Activated naive CD4-positive, alpha-beta T cell treated with Interleukin-2 at 50 U/mL for 16 hours (primary cell): ENCODE data around the gene FAM222A.

Experiments used
- DNase-seq: peaks from one replicate; pipeline ENCODE4 v3.0.0-alpha.2; 2020

FAM222A gene

GRCh38 chr12:109810954-109811623 is 97.5 kb downstream of the FAM222A start:
- DNase-seq: no peak

GRCh38 chr12:109811624-109811995 is 98.0 kb downstream of the FAM222A start:
- DNase-seq: no peak

GRCh38 chr12:109813810-109814416 is 100.3 kb downstream of the FAM222A start:
- no peak for DNase-seq

- no peak for DNase-seq
These were observed 101.0 kb downstream of the FAM222A start for GRCh38 chr12:109814600-109815150.

- no peak for DNase-seq
These were observed 101.6 kb downstream of the FAM222A start for GRCh38 chr12:109815225-109815624.

GRCh38 chr12:109815757-109816617 is 102.4 kb downstream of the FAM222A start:
- DNase-seq: no peak

GRCh38 chr12:109816870-109817269 is 103.2 kb downstream of the FAM222A start:
- no peak for DNase-seq

GRCh38 chr12:109817627-109818231 is 104.1 kb downstream of the FAM222A start:
- DNase-seq: no peak

GRCh38 chr12:109818253-109818652 is 104.6 kb downstream of the FAM222A start:
- no peak for DNase-seq

- DNase-seq: no peak
These were observed 105.4 kb downstream of the FAM222A start for GRCh38 chr12:109818905-109819500.
